ENCODE measurements around the gene CRYGS. TPM values are rescaled to one million over a fixed set of nuclear protein-coding genes. Genes with fewer than 3 reads are reported as not detected.

CRYGS gene
- total and polyA plus RNA-seq, 9 of the 15 experiments (the other 6 are each of a cell fraction or from before 2014, with no cell fraction given), result 1.5 to 3.8 (median 2.0) TPM

DNA sequence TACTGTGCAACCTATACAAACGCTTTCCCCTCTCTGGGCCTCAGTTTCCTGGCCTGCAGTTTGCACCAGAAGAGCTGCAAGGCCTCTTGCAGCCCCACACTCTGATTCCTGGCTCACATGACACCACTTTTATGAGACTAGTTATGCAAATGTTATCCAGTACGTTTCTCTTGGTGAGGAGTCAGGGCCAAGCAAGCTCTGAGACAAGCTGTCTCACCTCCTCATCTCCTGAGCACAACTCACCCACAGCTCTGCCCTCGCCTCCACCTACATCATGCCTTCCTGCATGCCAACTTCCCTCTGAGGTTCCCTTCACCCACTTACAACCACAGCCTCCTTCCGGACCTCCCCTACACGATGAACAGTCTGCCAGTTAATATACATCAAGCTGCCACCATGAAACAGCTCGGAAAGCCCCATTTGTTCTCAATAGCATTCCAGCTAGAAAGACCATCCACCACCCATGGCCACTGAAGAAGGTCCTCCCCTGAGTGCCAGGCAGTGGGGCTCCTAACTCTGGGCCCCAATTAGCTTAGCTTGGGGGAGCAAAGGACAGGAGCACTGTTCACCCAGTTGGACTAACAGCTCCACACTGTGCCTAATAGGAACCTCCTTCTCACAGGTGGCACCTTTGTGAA, 25.0 kb downstream of the CRYGS start:
- POLR2A ChIA-PET, result interaction anchor here (0.6 to 1.0 kb wide), 2 partner anchors 10 to 49 kb away, joined by 3 to 4 read pairs; no protein-coding TSS in a partner anchor
- H3K9me1 ChIP-seq (ENCODE audit: control insufficient read depth, insufficient read depth, low read length), result no peaks in the 10 kb centered on the region
- no peak overlapping the region for H3K4me2 ChIP-seq (ENCODE audit: insufficient read depth, low read length)
- TF ChIP-seq, protein P1, sequence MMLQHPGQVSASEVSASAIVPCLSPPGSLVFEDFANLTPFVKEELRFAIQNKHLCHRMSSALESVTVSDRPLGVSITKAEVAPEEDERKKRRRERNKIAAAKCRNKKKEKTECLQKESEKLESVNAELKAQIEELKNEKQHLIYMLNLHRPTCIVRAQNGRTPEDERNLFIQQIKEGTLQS (IDR thresholded peaks at IDR 0.05), result no peak
- TF ChIP-seq, protein P1 (CRISPR knock-in tag; conservative IDR thresholded peaks at IDR 0.05), result no peak
- TF ChIP-seq HEY1 (CRISPR knock-in tag; IDR thresholded peaks at IDR 0.05; ENCODE audit: borderline replicate concordance), result no peak
- TF ChIP-seq ZNF124 (CRISPR knock-in tag; IDR thresholded peaks at IDR 0.05), result no peak
- TF ChIP-seq, protein P2, sequence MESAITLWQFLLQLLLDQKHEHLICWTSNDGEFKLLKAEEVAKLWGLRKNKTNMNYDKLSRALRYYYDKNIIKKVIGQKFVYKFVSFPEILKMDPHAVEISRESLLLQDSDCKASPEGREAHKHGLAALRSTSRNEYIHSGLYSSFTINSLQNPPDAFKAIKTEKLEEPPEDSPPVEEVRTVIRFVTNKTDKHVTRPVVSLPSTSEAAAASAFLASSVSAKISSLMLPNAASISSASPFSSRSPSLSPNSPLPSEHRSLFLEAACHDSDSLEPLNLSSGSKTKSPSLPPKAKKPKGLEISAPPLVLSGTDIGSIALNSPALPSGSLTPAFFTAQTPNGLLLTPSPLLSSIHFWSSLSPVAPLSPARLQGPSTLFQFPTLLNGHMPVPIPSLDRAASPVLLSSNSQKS (CRISPR knock-in tag; IDR thresholded peaks at IDR 0.05), result no peak
- no peak for TF ChIP-seq HNRNPUL1 (IDR thresholded peaks at IDR 0.05; ENCODE audit: low read length)
- TF ChIP-seq ZNF140 (CRISPR knock-in tag; IDR thresholded peaks at IDR 0.05), result no peak
- TF ChIP-seq ERF (CRISPR knock-in tag; IDR thresholded peaks at IDR 0.05), result no peak
- no peak for TF ChIP-seq SAP30 (IDR thresholded peaks at IDR 0.05; ENCODE audit: borderline replicate concordance, insufficient read depth, low read depth, low read length, poor library complexity, severe bottlenecking)
- no peak for TF ChIP-seq SMAD4 (CRISPR knock-in tag; conservative IDR thresholded peaks at IDR 0.05)
- no peak for TF ChIP-seq ZNF699 (CRISPR knock-in tag; IDR thresholded peaks at IDR 0.05; ENCODE audit: insufficient replicate concordance)
- no peak for TF ChIP-seq ZFX (CRISPR knock-in tag; IDR thresholded peaks at IDR 0.05)
- TF ChIP-seq PRDM10 (IDR thresholded peaks at IDR 0.05; ENCODE audit: partially characterized antibody), result no peak
- peaks cover 4 to 29% of the 10 kb centered on the region in 2 experiments; a peak in 4 of 5 replicates for H3K27me3 ChIP-seq (ENCODE audit: control insufficient read depth in 2 of 2, insufficient read depth in 2 of 2, low read length in 2 of 2)
- no peak overlapping the region for H3K9ac ChIP-seq (ENCODE audit: insufficient read depth in 1 of 2, low read depth in 2 of 2, low read length in 2 of 2)
- no peaks in the 10 kb centered on the region for H3K36me3 ChIP-seq (ENCODE audit: control insufficient read depth, insufficient read depth, low read length)
- FAIRE-seq (no peak), DNase-seq (ENCODE audit: extremely low read depth in 1 of 4, low spot score in 3 of 4) (no peak), ATAC-seq (no peak)
- intact Hi-C loops (cut with micrococcal nuclease), result no loop called here
- no peak overlapping the region for H3K4me3 ChIP-seq
- in situ Hi-C loops (cut with MboI), result no loop called here
- 7% methylated on average over 6 of the region's 6 CpGs for WGBS (ENCODE audit: insufficient coverage, low coverage, missing lambda C conversion rate)
- no peak overlapping the region for H2AFZ ChIP-seq (ENCODE audit: low read depth, low read length)
- BruUV-seq (replicated peaks), result no TSS peak
- CTCF ChIA-PET (ENCODE audit: low intra/inter-chr PET ratio), result no interaction called here
- H3K27ac ChIP-seq (ENCODE audit: extremely low read depth, low read depth, low read length), result no peak overlapping the region
- no peaks in the 10 kb centered on the region for H3K79me2 ChIP-seq (ENCODE audit: control insufficient read depth, insufficient read depth, low read length)
- H3K9me3 ChIP-seq (replicated peaks; ENCODE audit: control insufficient read depth, insufficient read depth, low read depth, low read length), result no peaks in the 10 kb centered on the region
- H4K20me1 ChIP-seq (replicated peaks; ENCODE audit: control insufficient read depth, insufficient read depth, low read length), result no peaks in the 10 kb centered on the region
- H3K4me1 ChIP-seq (replicated peaks in 1 of 2; ENCODE audit: control insufficient read depth in 2 of 2, insufficient read depth in 2 of 2, low read length in 2 of 2), result no peaks in the 10 kb centered on the region
